Liver (tissue), 3 donors: Measurements from ENCODE around the gene LRATD1.

Experiments
- CTCF ChIP-seq: fragments of 150-350 bp; IDR thresholded peaks from 2 replicates; pipeline ENCODE4 v1.5.1; 2017; ENCODE audit warnings: improper control_type of control experiment, low read depth, low read length; ENCODE audit not compliant: missing input control
- RAD21 ChIP-seq, 2 donors: IDR thresholded peaks; 2 replicates each; pipeline ENCODE4 v1.6.1; 2016; ENCODE audit warnings: antibody characterized with exemption in 2 of 2, mild to moderate bottlenecking in 2 of 2
- REST ChIP-seq: IDR thresholded peaks from 2 replicates; pipeline ENCODE4 v1.6.1; 2016; ENCODE audit warnings: antibody characterized with exemption, mild to moderate bottlenecking
- donor health status: healthy.
- donor health status: healthy.

- TF ChIP-seq REST (no peak), CTCF (no peak), RAD21 (IDR thresholded peaks at IDR 0.05) (no peak)
These were observed 10.5 kb upstream of the LRATD1 start for GRCh38 chr2:14621906-14622549.
